Suprapubic skin (tissue), 3 donors: ENCODE results near the gene AGAP1.

Experiments
- CTCF ChIP-seq, 2 donors: fragments of 200-600 bp in 1 of 2; fragments of 450-650 bp in 1 of 2; sonication (generic) in 1 of 2; IDR thresholded peaks; one replicate each; pipeline ENCODE4 v1.5.1; 2016 to 2019; ENCODE audit warnings: antibody characterized with exemption in 2 of 2, mild to moderate bottlenecking in 1 of 2, moderate library complexity in 1 of 2
- POLR2A ChIP-seq, 2 donors: fragments of 450-650 bp; IDR thresholded peaks; one replicate each; pipeline ENCODE4 v1.6.1; 2017; ENCODE audit warnings: antibody characterized with exemption in 2 of 2, mild to moderate bottlenecking in 2 of 2, moderate library complexity in 2 of 2

DNA sequence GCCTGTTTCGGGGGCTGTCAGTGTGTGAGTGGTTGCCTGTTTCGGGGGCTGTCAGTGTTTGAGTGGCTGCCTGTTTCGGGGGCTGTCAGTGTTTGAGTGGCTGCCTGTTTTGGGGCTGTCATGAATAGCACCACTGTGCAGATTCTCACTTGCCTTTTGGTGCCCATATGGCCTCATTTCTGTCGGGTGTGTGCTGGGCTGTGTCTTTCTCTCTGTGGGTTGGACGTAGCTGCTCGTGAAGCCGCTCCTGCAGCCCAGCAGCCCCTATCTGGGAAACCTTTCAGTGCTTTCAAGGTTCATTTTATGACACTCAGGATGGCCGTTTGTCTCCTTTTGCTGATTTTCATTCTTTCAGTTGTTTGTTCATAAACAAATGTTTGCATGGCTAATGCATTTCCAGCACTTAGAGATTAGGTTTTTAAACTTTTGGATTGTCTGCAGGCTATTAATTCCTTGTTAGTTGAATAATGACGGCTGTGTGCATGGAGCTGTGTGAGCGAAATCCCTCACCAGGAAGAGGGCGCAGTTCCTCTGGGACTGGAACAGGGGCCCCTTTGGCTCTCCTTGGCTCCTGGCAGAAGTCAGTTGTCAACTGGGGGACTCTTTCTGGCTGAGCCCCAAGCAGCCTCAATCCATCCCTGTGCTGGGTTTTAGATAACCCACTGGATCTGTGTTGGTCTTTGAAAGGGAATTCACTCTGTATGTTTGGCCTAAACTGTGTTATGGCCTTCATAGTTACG, 10.8 kb downstream of the AGAP1 start:
- TF ChIP-seq POLR2A (IDR thresholded peaks at IDR 0.05), result no peak
- no peak for TF ChIP-seq CTCF (IDR thresholded peaks at IDR 0.05)
